A673 (cell line): ENCODE measurements around the gene OXSR1. TPM values are rescaled to one million over a fixed set of nuclear protein-coding genes. Genes with fewer than 3 reads are reported as not detected.
A peak's percentile ranks its signal among the peaks of the same experiment; 100 is the strongest.

Experiments
- BruUV-seq: library from RNA; stranded (reverse); fragments of 400-500 nt; replicated peaks from 2 replicates; lab custom pipeline; 2021; lab: Mats Ljungman, UMichigan
- CTCF ChIA-PET: fragments of 300-600 bp; sonication (Branson Sonifier 250); formaldehyde crosslinking; loops from one replicate; lab custom pipeline; 2022; ENCODE audit warnings: antibody characterized with exemption; lab: Charles Lee
- POLR2A ChIA-PET: fragments of 300-600 bp; sonication (Branson Sonifier 250); formaldehyde crosslinking; loops from one replicate; lab custom pipeline; 2022; ENCODE audit warnings: antibody characterized with exemption; ENCODE audit not compliant: low non-redundant PET; lab: Charles Lee
- DNase-seq: peaks from one replicate; pipeline ENCODE4 v3.0.0-alpha.2; 2015; ENCODE audit warnings: low spot score
- H3K27ac ChIP-seq: fragments of 200-600 bp; sonication (generic); 2 replicates; pipeline ENCODE4 v1.5.1; 2016; ENCODE audit warnings: mixed run types, low read depth, mild to moderate bottlenecking, mixed read lengths, antibody characterized with exemption, low read length; ENCODE audit not compliant: poor library complexity, severe bottlenecking
- H3K27me3 ChIP-seq: fragments of 200-600 bp; sonication (generic); replicated peaks from 2 replicates; pipeline ENCODE4 v1.6.1; 2017; ENCODE audit warnings: mixed run types, low read depth, mild to moderate bottlenecking, mixed read lengths, antibody characterized with exemption, low read length; ENCODE audit not compliant: insufficient read depth, poor library complexity
- H3K36me3 ChIP-seq: fragments of 200-600 bp; sonication (generic); 2 replicates; pipeline ENCODE4 v1.6.1; 2016; ENCODE audit warnings: mixed run types, mild to moderate bottlenecking, mixed read lengths, antibody characterized with exemption, low read length; ENCODE audit not compliant: insufficient read depth, poor library complexity, severe bottlenecking
- H3K4me1 ChIP-seq: fragments of 200-600 bp; sonication (generic); 2 replicates; pipeline ENCODE4 v1.6.1; 2017; ENCODE audit warnings: mixed run types, mild to moderate bottlenecking, mixed read lengths, antibody characterized with exemption, low read length; ENCODE audit not compliant: insufficient read depth, poor library complexity, severe bottlenecking
- H3K4me3 ChIP-seq: fragments of 200-600 bp; sonication (generic); 2 replicates; pipeline ENCODE4 v1.5.1; 2016; ENCODE audit warnings: low read depth, mixed run types, mild to moderate bottlenecking, mixed read lengths, low read length; ENCODE audit not compliant: poor library complexity, severe bottlenecking
- H3K9me3 ChIP-seq: fragments of 200-600 bp; sonication (generic); 2 replicates; pipeline ENCODE4 v1.6.1; 2016; ENCODE audit warnings: mixed run types, low read depth, mild to moderate bottlenecking, mixed read lengths, antibody characterized with exemption, low read length; ENCODE audit not compliant: poor library complexity, severe bottlenecking
- EZH2 ChIP-seq: fragments of 200-600 bp; sonication (generic); IDR thresholded peaks from 2 replicates; pipeline ENCODE4 v1.6.1; 2017; ENCODE audit warnings: borderline replicate concordance, low read depth, mild to moderate bottlenecking, mixed read lengths, antibody characterized with exemption, low read length; ENCODE audit not compliant: poor library complexity, severe bottlenecking
- intact Hi-C: fragments of 100-400 bp; cut with micrococcal nuclease; formaldehyde crosslinking; loops from one replicate; pipeline ENCODE4 v1.10.0; 2022; ENCODE audit not compliant: unreplicated experiment
- total RNA-seq: library from RNA; stranded (reverse); gene quantifications from 2 replicates; pipeline ENCODE4 v1.2.3, GENCODE V29; 2021
- TF ChIP-seq, protein P1 (sequence below): fragments of 300-800, 200-600 bp; sonication (generic); conservative IDR thresholded peaks from 2 replicates; pipeline ENCODE4 v1.5.1; 2017; ENCODE audit warnings: low read depth, mild to moderate bottlenecking, antibody characterized with exemption, low read length, moderate library complexity, mixed read lengths

The OXSR1 gene
- total RNA-seq, 1 experiment from 2014 or later, result 30.9 TPM

DNA sequence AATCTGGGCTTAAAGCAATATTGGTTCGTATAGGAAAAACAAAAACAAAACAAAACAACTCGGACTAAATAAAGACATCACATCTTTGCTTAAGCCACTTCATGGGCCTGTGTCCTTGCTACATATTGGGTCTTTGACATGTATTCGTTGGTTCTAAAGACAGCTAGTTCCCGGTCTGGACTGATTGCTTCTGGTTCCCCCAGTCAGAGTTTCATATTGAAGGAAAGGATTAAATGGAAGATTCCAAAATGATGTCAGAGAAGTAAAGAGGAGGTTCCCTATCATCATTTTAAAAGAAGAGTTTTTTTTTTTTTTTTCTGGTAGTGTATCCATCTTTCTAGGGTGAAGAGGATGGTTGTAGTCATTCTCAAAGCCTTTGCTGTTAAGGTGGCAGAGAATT lies 2.3 kb downstream of the OXSR1 start:
- peaks cover 6% of the 10 kb centered on the region for H3K4me1 ChIP-seq
- H3K27ac ChIP-seq, result peak overlapping the region; percentile 57
- DNase-seq, result no peak
- no peaks in the 10 kb centered on the region for H3K9me3 ChIP-seq
- H3K27me3 ChIP-seq, result no peaks in the 10 kb centered on the region
- intact Hi-C loops, result no loop called here
- no TSS peak for BruUV-seq
- TF ChIP-seq, protein P1, sequence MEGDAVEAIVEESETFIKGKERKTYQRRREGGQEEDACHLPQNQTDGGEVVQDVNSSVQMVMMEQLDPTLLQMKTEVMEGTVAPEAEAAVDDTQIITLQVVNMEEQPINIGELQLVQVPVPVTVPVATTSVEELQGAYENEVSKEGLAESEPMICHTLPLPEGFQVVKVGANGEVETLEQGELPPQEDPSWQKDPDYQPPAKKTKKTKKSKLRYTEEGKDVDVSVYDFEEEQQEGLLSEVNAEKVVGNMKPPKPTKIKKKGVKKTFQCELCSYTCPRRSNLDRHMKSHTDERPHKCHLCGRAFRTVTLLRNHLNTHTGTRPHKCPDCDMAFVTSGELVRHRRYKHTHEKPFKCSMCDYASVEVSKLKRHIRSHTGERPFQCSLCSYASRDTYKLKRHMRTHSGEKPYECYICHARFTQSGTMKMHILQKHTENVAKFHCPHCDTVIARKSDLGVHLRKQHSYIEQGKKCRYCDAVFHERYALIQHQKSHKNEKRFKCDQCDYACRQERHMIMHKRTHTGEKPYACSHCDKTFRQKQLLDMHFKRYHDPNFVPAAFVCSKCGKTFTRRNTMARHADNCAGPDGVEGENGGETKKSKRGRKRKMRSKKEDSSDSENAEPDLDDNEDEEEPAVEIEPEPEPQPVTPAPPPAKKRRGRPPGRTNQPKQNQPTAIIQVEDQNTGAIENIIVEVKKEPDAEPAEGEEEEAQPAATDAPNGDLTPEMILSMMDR, result no peak
- TF ChIP-seq EZH2, result no peak
- H3K36me3 ChIP-seq, result no peaks in the 10 kb centered on the region
- CTCF ChIA-PET, result no interaction called here
- POLR2A ChIA-PET, result no interaction called here
- no peak overlapping the region for H3K4me3 ChIP-seq

DNA sequence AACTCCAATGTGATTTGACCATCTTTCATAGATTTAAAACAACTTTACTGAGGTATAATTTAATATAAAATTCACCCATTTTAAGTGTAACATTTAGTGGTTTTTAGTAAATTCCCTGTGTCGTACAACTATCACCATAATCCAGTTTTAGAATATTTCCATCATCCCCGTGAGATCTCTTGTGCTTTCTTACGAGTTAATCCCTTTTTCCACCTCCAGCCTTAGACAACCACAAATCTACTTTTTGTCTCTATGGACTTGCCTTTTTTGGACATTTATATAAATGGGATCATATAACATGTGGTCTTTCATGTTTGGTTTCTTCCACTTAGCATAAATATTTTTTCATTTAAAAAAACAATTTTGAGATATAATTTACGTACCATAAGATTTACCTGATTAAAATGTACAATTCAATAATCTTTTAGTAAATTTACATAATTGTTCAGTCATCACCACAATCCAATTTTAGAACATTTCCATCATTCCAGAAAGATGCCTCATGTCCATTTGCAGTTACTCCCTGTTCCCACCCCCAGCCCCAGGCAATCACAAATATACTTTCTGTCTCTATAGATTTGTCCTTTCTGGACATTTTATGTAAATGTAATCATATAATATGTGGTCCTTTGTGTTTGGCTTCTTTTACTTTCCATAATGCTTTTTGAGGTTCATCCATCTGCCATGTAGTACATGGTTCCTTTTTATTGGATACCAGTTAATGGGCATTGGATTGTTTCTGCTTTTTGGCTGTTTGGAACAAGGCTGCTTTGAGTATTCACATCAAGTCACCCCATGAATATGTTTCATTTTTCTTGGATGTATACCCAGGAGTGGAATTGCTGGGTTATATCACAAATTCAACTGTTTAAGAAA lies 3.1 kb downstream of the OXSR1 start:
- no peaks in the 10 kb centered on the region for H3K27me3 ChIP-seq
- TF ChIP-seq EZH2, result no peak
- TF ChIP-seq, protein P1, result no peak
- H3K4me1 ChIP-seq, result peaks cover 6% of the 10 kb centered on the region
- CTCF ChIA-PET, result no interaction called here
- POLR2A ChIA-PET, result no interaction called here
- peak; percentile 13 for DNase-seq
- H3K36me3 ChIP-seq, result no peaks in the 10 kb centered on the region
- BruUV-seq, result TSS peak; percentile 32
- intact Hi-C loops, result no loop called here
- no peaks in the 10 kb centered on the region for H3K9me3 ChIP-seq
- H3K27ac ChIP-seq, result peak overlapping the region; percentile 57
- H3K4me3 ChIP-seq, result no peak overlapping the region

DNA sequence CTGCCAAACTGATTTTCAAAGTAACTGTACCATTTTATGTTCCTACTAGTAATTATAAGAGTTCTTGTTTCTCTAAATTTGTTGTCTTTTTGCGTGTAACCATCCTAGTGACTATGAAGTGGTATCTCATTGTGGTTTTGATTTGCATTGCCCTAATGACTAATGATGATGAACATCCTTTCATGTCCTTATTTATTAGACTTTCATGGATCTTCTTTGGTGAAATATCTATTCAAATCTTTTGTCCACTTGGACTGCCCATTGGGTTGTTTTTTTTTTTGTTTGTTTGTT lies 3.6 kb downstream of the OXSR1 start:
- H3K4me1 ChIP-seq, result peaks cover 6% of the 10 kb centered on the region
- no peak overlapping the region for H3K4me3 ChIP-seq
- no TSS peak for BruUV-seq
- no peak for DNase-seq
- ChIA-PET POLR2A (no interaction called here), CTCF (no interaction called here)
- H3K9me3 ChIP-seq, result no peaks in the 10 kb centered on the region
- H3K36me3 ChIP-seq, result no peaks in the 10 kb centered on the region
- intact Hi-C loops, result no loop called here
- H3K27ac ChIP-seq, result peak overlapping the region; percentile 57
- H3K27me3 ChIP-seq, result no peaks in the 10 kb centered on the region
- TF ChIP-seq, protein P1, result no peak
- no peak for TF ChIP-seq EZH2
